Measurements from ENCODE around the gene CEACAM16.

GRCh38 chr19:44746616-44746945, 47.6 kb downstream of the CEACAM16 start:
- TF ChIP-seq CTCF (IDR thresholded peaks at IDR 0.05), result no peak
- TF ChIP-seq POLR2A (IDR thresholded peaks at IDR 0.05), result no peak

Measured in Peyer's patch (tissue), 4 donors.